ENCODE data around the gene SLC38A10.

DNA sequence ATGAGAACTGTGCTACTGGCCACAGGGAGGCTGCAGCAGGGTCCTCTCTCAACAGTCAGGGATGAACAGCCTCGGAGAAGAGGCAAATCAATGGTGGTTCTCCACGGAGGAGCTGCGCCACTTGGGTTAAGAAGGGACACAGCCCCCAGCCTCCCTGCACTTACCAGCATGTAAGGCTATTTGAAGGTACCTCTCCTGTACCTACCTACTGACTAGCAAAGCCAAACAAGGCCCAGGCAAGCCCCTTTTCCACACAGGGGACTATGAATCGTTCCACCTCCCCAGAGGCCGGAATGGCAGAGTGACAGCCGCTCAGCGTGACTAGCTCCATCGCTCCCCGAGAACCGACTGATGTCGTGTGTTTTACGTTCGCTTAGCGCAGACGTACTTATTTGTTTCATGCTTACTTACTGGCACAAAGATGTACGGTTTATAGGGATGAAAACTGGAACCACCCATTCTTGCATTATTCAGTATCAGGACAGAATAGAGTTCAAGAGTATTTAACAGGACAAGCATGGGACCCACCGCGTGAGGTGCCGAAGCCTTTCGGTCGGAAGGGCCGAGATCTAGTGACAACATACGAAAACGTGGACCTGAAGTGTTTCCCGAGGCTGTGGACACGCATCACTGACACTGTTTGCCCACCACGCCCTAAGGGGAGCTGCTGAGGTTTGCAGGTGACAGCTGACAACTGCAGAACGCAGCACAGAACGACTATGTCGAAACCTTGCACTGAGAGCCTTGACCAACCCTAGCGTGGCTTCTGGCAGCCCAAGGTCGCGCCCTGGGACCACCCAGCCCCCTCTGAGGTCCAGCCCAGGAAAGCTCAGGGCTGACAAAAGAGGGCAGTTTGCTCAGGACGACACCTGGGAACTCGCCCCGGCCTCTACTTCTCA lies 57.3 kb downstream of the SLC38A10 start:
- TF ChIP-seq, protein P1, sequence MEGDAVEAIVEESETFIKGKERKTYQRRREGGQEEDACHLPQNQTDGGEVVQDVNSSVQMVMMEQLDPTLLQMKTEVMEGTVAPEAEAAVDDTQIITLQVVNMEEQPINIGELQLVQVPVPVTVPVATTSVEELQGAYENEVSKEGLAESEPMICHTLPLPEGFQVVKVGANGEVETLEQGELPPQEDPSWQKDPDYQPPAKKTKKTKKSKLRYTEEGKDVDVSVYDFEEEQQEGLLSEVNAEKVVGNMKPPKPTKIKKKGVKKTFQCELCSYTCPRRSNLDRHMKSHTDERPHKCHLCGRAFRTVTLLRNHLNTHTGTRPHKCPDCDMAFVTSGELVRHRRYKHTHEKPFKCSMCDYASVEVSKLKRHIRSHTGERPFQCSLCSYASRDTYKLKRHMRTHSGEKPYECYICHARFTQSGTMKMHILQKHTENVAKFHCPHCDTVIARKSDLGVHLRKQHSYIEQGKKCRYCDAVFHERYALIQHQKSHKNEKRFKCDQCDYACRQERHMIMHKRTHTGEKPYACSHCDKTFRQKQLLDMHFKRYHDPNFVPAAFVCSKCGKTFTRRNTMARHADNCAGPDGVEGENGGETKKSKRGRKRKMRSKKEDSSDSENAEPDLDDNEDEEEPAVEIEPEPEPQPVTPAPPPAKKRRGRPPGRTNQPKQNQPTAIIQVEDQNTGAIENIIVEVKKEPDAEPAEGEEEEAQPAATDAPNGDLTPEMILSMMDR (IDR thresholded peaks at IDR 0.05): no peak
- TF ChIP-seq POLR2A (IDR thresholded peaks at IDR 0.05): no peak
